NCI-H1930 (cell line): ENCODE measurements around the gene RSPO4.
A peak's percentile ranks its signal among the peaks of the same experiment; 100 is the strongest.

Source experiments
- DNase-seq, 2 experiments: peaks; one replicate each; lab custom pipeline; 2025; lab: John Stamatoyannopoulos, UW

The RSPO4 gene

DNA sequence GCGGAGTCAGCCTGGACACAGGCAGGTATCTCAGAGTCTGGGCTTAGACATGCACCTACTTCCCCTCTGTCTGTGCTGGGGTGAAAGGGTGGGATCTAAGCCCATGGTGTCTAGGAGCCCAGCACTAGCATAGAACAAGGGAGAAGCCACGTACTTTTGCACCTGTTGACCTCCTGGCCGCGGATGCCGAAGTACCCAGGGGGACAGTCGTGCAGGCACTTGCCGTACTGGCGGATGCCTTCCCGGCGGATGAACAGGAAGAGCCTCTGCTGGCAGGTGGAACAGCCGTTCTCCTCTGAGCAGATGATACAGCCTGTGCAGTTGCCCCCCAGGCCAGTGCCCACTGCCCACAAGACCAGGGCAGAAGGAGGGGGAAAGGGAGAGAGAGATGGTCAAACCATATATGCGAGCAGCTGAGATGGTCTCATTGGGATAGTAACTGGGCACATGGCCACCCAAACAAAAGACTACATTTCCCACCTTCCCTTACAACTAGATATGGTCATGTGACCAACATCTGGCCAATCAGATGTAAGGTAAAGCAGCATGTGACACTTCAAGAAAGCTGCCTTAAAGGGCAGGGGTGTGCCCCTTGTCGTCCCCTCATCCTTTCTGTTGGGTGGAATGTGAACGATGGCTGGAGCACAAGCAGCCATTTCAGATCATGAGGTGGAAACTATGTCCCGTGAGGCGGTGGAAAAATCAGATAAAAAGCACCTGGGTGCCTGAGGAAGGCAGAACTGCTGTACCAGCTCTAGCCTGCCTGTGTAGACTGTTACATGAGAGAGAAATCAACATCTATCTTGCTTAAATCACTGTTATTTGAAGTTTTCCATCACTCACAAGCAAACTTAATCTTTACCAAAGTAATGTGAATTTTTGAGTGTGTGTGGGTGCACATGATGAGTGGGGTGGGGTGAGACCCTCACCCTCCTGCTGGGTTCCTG is 34.0 kb downstream of the RSPO4 start:
- DNase-seq, result peak in 1 of 2 experiments; percentile 13

DNA sequence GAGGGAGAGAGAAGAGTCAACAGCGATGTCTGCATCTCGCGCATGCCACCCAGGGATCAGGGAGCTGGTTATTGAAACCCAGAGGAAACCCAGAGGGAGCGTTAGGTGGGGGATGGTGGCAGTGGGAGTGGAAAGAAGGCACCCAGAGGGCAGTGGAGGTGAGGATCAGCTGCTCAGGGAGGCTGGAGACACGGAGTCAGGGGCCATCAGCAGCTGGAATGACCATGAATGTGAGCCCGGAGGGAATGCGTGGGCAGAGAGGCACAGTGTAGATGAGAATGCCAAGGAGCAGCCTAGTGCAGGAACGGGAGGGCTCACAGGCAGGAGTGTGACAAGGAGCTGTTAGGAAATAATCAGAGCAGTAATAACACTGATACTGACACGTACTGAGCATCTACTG is 36.2 kb downstream of the RSPO4 start:
- no peak for DNase-seq

DNA sequence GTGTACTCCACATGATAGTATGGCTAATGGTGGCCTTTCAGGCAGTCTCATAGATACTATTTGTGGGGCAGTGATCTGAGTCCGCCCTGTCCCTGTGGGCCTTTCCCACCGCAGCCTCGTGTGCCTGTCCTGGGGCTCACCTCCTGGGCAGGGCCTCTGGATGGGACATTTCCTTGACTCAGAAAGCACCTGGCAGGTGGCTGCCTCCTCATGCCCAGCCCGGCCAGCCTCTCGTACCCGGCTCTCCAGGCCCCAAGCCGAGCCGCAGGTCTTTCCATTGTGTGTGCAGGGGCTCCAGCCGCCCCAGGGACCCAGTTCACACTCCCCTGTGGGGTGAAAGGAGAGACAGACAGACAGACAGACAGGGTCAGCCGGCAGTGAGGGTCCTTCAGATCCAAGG is 38.3 kb downstream of the RSPO4 start:
- DNase-seq, result no peak

DNA sequence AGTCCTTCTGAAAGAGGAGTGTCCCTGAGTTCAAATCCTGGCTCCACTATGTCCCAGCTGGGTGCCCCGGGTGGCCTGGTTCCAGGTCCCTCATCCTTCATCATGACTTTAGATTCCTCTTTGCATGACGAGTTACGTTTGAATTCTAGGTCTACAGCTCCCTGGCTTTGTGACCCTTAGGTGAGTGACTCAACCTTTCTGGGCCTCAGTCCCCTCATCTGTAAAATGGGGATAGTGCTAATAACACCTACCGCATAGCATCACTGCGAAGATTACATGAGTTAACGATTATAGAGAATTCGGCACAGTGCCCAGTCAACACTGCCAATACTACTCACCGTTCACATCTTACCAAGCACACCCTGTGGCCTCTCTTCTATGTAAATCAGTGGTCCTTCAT is 39.4 kb downstream of the RSPO4 start:
- DNase-seq, result no peak

DNA sequence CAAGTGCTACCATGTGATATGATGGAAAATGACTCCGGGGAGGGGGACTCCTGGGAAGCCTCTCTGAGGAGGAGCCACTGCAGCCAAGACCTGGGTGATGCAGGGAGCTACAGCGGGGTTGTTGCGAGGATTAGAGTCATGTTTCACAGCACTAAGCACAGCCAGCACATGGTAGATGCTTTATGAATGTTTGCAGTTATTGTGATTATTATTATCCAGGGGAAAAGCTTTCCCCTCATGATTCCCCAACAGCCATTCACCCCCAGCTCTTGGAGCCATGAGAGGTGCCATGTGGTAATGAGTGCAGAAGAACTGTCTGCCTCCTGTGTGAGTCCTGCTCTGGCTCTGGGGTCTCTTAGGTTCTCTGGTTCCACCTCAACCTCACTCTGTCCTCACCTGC is 39.9 kb downstream of the RSPO4 start:
- DNase-seq, result no peak

DNA sequence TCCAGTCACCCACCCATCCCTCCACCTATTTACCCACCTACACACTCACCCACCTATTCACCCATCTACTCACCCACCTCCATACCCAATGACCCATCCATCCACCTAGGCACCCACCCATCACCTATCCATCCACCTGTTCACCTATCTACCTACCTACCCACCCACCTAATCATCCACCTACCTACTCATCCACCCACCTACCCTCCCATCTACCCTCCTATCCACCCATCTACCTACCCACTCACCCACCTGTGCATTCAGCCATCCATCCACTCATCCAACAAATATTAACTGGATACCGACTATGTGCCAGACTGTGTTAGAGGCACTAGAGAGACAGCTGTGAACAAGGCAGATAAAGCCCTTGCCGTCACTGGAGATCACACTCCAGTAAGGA is 40.3 kb downstream of the RSPO4 start:
- no peak for DNase-seq

DNA sequence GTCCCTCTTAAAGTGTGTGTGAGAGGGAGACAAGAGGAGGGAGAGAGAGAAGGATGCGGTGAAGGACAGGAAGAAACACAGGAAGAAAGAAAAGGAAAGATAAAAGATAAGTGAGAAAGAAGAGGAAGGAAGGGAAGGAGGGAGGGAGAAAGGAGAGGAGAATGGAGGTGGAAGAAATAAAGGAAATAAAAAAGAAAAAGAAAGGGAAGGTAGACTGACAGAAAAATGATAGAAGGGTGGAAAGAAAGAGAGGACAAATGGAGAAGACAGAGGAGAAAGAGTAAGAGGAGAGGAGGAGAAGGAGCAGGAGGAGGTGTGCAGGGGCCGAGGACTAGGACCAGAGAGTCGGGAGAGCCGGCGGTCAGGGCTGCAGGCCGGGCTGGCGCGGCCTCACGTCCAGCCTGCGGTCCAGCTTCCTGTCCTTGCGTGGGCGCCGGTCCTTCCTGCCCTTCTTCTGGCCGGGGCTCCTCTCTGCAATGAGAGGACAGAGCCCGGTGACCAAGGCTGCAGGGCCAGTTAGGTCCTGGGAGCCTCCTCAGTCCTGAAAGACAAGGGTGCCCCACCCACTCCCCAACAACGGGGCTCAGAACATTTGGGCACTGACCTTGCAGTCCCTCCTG is 42.0 kb downstream of the RSPO4 start:
- no peak for DNase-seq

DNA sequence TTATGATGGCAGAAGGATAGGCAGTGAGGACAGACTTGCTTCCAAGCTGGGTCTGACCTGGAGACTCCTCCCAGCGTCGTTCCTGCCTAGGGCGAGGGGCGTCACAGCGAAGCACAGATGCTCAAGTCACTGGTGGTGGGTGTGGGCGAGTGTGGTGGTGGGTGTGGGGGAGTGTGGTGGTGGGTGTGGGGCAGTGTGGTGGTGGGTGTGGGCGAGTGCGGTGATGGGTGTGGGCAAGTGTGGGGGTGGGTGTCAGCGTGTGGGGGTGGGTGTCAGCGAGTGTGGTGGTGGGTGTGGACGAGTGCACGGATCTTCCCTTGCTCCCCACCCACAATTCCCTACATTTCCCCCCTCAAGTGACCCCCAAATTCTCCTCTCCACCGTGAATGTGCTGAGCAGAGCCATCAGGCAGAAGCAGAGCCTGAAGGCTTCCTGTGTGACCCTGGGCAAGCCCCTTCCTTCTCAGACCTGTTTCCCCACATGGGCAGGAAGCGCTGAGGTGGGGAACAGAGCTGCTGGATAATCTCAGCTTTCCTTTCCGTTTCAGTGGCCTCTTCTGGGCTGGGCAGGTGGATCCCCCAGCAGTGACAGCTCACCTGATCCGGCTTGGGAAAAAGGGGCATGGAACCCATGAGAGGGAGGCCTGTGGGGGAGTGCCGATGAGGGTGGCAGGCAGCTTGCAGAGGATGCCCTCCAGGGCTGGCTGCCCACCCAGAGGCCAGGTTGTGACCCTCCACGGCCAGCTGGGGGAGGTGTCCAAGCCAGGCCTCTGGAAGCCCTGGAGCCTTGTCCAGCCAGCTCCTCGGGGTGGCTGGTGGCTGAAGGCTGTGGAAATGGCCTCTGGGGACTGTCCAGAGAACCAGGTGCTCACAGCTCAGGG is 42.9 kb downstream of the RSPO4 start:
- DNase-seq, result no peak

DNA sequence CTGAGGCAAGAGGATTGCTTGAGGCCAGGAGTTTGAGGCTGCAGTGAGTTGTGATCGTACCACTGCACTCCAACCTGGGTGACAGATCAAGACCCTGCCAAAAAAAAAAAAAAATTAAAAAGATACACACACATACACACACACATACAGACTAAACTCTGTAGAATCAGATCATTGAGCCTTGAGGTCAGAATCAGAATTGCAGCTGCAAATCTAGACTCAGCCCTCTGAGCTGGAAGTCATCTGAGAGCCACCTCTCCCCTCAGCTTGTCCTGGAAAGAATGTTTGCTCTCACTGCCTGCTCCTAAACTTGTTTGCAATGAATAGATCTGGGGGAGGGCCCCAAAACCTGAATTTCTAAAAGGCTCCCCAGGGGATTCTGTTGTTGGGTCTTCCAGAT is 44.6 kb downstream of the RSPO4 start:
- DNase-seq, result no peak

DNA sequence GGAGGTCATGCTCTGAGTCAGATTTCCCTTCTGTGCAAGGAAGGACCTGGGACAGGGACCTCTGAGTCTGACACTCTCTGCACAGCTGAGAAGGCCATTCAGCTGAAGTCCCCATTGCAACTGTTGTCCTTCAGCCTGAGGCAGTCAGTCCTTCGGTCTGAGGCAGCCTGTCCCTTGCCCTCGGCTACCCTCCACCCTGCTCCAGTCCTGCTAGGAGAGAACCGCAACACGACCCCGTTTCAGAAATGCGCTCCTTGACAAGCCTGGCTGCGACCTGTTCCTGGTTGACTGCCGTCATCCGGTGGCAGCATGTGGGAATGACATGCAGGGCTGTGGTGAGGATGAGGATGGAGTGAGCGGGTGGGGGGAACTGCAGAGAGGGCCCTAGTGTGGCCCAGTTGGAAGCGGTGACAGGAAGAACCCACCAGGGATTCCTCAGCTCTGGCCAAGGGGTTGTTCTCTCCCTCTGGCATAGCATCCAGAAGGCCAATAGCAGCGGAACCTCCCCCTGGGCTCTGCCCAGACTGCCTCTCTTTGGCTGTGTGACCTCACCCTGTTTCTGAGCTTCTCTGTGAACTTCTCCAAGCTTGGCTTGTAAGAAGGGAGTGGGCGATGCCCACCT is 45.7 kb downstream of the RSPO4 start:
- peak; percentile 54 to 72 for DNase-seq

DNA sequence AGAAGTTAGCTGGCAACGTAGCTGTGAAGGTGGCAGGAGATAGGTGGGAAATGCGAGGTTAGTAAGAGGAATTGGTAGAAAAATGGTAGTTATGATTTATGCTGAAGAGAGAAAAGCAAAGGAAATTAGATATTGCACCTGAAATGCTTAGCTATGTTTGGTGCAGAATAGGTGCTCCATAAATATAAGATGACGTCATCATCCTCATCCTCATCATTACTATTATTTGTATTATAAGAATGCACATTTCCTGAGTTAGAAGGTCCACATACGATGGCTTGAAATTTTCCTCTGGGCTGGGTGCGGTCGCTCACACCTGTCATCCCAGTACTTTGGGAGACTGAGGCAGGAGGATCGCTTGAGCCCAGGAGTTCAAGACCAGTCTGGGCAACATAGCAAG is 46.5 kb downstream of the RSPO4 start:
- no peak for DNase-seq

DNA sequence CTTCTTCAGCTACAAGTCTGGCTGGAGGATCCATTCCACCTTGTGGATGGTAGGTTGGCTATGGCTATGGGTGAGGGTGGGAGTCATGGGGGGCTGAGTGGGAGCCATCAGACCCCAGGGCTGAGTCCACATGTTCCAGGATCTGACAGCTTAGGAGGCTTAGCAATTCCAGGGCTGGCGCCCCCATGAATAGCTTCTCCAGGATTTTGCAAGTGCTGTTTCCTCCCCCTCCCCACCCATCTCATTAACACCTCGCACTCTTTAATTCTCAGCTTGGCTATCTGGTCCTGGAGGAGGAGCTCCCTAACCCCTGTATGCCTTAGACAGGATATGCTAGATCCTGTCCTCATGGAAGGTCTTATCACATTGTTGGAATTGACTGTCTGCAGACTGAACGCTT is 47.0 kb downstream of the RSPO4 start:
- no peak for DNase-seq

DNA sequence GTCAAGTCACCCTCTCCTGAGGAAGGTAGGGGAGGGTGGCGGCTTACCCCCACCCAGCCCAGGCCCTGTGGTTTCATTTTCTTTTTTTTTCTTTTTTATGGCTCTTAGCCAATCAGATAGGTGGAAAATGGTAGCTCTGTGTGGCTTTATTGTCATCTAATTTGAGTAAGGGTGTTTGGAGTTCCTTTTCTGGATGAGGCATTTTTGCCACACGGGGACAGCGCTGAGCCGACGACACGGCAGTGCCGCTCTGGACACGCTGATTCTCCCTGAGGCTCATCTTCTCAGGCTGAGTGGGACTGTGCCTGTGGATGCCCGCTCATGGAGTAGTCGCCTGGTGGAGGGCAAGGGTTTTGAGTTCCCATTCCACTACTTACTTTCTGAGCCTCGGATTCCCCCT is 48.4 kb downstream of the RSPO4 start:
- no peak for DNase-seq

DNA sequence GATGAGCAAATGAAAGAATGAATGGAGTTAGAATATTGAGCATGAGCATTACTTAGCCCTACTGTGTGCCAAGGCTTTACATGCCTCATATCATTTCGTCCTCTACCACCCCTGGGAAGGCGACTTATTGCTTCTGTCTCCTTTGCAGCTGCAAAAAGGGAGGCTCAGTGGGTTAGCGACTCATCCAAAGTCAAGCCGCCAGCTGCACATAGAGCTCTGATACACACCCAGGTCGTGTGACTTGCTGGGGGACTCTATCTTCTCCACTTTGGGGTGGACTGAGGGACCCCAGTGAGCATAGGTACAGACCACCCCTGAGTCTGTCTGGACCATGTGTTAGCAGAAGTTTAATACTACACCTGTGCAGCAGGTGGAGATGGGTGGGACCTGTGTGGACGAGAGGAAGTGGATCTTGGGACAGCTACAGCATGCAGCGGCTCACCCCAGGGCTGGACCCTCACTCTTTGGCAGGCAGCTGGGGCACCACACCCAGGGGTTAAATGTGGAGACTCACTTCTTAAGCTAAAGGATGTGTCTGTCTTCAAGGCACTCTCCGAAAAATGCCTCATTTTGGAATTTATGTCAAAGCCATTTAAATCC is 49.8 kb downstream of the RSPO4 start:
- DNase-seq, result no peak

DNA sequence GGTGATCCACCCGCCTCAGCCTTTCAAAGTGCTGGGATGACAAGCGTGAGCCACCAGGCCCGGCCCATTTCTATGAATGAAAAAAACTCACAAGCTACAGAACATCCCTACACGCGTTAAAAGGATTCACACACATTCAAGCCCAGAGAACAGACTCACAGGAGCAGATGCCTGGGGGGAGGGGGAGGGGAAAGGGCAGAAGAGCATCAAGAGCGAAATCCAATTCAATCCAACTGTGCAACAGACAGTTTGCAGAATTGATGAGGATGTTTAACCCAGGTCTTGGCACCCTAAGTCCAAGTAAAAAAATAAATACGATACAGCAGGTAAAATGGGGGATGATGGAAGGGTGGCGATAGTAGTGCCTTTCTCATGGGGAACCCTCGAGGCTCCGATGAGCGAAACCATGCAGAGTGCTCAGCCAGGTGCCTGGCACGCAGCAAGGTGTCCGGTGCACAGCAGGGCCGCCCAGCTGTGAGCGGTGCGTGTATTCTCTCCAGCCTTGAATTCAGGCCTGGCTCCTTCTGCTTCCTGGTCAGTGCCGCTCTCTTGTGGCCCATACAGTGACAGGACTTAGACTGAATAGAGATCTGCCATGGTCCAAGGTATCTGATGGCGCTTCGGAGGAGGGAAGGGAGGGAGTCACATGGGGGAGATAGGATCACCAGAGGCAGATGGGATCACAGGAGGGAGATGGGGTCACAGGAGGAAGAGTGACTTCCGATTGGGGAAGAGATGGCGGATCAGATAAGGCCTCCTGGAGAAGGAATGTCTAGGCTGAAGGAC is 50.5 kb downstream of the RSPO4 start:
- no peak for DNase-seq

DNA sequence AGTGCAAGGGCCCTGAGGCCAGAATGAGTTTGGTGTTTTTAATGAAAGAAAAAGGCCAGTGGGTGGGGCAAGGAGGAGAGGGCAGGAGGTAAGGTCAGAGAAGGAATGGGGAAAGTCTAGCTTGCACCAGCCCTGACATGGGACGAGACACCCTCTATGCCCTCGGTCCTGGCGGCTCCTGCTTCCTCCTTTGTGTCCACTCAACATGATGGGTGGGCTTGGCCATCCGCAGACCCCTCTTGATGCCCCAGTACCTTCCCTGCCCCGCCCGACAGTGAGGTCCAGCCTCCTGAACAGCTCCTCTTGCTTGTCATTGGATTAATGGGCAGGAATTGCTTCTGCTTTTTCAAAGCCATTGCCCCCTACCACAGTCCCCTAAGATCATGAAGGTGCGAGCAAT is 52.4 kb downstream of the RSPO4 start:
- DNase-seq, result no peak

DNA sequence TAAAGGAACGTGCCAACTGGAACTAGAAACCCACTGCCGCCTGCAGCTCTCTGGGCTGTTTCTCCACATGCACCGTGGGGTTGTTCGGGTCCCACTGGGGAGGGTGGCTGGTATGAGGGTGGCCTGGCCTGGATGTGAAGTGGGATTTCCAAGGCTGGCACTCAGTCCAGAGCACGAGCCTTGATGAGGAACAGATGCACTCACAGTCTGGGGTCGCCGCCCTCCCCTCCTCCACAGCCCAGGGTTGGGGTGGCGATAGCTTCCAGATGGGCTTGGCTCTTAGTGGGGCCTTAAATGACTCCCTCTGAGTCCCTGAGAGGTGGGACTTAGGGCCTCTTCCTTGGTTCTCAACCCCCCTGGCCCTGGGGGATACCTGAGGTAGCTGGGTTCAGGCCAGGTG is 55.3 kb downstream of the RSPO4 start:
- no peak for DNase-seq

DNA sequence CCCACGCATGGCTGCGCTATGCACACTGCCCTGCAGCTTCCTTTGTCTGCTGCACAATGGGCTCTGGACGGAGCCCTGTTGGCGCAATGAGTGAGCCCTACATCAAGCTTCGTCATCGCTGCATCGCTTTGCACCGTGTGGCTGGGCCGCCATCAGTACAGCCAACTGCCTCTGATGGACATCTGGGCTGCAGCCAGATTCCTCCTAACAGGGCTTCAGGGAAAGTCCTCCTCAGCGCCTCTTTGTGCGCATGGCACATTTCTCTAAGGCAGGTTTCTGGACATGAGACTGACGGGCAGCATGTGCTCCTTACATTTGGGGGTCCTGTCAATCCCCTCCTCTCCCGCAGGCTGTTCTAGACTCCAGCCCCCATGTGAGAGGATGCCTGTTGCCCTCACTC is 56.3 kb downstream of the RSPO4 start:
- no peak for DNase-seq

DNA sequence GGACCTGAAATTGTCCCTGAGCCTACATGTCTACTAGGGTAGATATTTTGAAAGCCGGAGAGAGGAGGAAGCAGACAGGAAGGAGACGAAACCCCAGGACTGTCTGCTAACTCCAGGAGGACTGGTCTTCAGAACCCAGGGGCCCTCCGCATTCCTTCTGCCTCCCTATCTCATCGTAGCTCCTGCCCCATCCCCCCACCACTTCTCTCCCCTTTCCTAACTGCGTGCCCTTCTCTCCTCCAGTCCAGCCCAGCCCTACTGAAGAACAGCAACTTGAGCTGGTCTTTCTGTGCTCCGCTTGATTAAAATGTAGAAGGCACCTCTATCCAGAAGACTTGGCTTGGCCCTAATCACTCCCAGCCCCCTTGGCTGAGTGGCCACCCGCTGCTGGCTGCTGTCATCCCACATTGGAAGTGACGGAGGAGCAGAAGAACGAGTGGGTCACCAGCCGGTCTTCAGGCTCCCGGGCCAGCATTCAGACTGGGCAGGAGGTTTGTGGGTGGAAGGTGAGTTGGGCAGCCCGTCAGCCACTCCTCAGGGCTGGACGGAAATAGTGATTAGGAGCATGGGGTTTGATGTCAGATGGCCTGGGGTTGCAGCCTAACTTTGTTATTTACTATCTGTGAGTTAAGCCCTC is 57.2 kb downstream of the RSPO4 start:
- no peak for DNase-seq

DNA sequence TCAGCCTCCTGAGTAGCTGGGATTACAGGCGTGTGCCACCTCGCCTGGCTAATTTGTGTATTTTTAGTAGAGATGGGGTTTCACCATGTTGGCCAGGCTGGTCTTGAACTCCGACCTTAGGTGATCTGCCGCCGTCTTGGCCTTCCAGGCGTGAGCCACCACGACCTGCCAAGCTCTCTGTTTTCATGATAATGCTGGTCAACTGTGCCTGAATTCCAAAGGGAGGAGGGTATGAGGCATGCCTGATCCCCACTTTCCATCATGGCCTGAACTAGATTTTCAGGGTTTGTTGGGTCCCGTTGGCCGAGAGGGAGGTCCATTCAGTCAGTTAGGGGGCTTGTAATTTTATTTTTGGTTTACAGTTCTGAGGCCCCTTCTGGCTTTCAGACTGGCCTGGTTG is 58.0 kb downstream of the RSPO4 start:
- DNase-seq, result no peak
